ENCODE results near the gene ALX4. TPM values are rescaled to one million over a fixed set of nuclear protein-coding genes. Genes with fewer than 3 reads are reported as not detected.
A peak's percentile ranks its signal among the peaks of the same experiment; 100 is the strongest.

Gene ALX4
- total RNA-seq, 1 donor from 2014 or later = not detected

DNA sequence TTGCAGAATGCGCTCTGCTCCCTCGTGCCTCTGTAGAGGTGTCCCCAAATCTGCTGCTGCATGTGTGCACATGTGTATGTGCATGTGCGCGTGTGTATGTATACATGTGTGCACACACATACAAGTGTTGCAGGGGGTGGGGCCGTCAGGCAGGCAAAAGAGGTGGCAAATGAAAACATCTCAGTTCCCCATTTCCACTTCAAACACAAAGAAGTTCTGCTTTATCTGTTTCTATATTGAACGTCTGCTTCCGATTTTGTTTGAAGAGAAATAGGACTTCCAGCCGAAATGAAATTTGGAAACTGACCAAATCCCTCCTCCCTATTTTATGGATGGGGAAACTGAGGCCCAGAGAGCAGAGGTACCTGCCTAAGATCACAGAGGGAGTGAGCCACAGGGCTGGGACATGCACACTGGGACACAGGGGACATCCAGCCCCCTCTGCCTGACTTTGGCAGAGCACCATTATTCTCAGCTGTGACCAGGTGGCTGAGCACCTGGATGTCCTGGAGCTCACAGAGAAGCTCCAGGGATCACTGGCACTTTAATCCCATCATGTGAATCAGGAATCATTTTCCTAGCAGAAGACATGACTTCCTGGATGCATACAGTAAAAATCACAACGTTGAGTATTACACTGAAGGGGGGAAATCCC lies 41.2 kb upstream of the ALX4 start:
- no peak overlapping the region for H3K9ac ChIP-seq
- Mint-ChIP-seq H3K4me1 (peaks cover 34% of the 10 kb centered on the region), H3K4me3 (no peak overlapping the region), H3K9me3 (no peaks in the 10 kb centered on the region), H3K36me3 (no peaks in the 10 kb centered on the region), H3K27me3 (ENCODE audit: insufficient read depth, low read depth) (peaks cover 17% of the 10 kb centered on the region), H3K27ac (no peak overlapping the region)
- no peak for TF ChIP-seq EZH2phosphoT487 (IDR thresholded peaks at IDR 0.05)
- no peaks in the 10 kb centered on the region for H3K36me3 ChIP-seq
- H4K20me1 ChIP-seq (ENCODE audit: low read depth) = peaks cover 4% of the 10 kb centered on the region
- H3K9me3 ChIP-seq (ENCODE audit: low read depth) = no peaks in the 10 kb centered on the region
- DNase-seq (ENCODE audit: low spot score) = no peak
- no peak overlapping the region for H2AFZ ChIP-seq (replicated peaks)
- no peaks in the 10 kb centered on the region for H3F3A ChIP-seq (ENCODE audit: low read depth)
- no peak overlapping the region for H3K27ac ChIP-seq
- H3K27me3 ChIP-seq = no peaks in the 10 kb centered on the region
- H3K4me2 ChIP-seq = no peak overlapping the region
- peaks cover 10% of the 10 kb centered on the region for H3K4me1 ChIP-seq
- no peaks in the 10 kb centered on the region for H3K79me2 ChIP-seq (ENCODE audit: low read depth)
- H3K4me3 ChIP-seq = no peak overlapping the region

DNA sequence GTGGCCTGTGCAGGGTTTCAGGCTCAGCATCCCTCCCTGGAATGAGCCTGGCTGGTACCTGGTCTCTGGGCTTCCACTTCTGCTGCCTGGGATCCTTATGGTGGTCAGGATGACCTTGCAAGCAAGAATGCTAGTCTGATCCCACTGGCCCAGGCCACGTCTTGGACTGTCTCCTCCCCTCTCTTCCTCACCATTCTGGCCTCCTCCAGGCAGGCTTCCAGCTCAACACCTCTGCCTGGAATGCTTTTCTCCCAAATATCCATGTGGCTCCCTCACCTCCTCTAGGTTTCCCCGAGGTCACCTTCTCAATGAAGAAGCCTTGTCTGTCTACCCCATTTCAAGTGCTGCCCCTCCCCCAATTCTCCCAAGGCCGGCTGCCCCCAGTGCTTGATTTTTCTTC lies 39.4 kb upstream of the ALX4 start:
- TF ChIP-seq, protein P1, sequence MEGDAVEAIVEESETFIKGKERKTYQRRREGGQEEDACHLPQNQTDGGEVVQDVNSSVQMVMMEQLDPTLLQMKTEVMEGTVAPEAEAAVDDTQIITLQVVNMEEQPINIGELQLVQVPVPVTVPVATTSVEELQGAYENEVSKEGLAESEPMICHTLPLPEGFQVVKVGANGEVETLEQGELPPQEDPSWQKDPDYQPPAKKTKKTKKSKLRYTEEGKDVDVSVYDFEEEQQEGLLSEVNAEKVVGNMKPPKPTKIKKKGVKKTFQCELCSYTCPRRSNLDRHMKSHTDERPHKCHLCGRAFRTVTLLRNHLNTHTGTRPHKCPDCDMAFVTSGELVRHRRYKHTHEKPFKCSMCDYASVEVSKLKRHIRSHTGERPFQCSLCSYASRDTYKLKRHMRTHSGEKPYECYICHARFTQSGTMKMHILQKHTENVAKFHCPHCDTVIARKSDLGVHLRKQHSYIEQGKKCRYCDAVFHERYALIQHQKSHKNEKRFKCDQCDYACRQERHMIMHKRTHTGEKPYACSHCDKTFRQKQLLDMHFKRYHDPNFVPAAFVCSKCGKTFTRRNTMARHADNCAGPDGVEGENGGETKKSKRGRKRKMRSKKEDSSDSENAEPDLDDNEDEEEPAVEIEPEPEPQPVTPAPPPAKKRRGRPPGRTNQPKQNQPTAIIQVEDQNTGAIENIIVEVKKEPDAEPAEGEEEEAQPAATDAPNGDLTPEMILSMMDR (IDR thresholded peaks at IDR 0.05) = no peak
- TF ChIP-seq EZH2phosphoT487 (IDR thresholded peaks at IDR 0.05) (no peak), EZH2 (IDR thresholded peaks at IDR 0.05) (no peak)
- Histone ChIP-seq H3K4me3 (no peak overlapping the region), H3K9me3 (ENCODE audit: low read depth) (no peaks in the 10 kb centered on the region), H3K36me3 (no peaks in the 10 kb centered on the region), H3K4me1 (peaks cover 10% of the 10 kb centered on the region), H3K9ac (no peak overlapping the region), H3K27ac (no peak overlapping the region), H3F3A (ENCODE audit: low read depth) (no peaks in the 10 kb centered on the region), H2AFZ (replicated peaks) (no peak overlapping the region), H3K27me3 (no peaks in the 10 kb centered on the region), H4K20me1 (ENCODE audit: low read depth) (peaks cover 4% of the 10 kb centered on the region), H3K79me2 (ENCODE audit: low read depth) (no peaks in the 10 kb centered on the region), H3K4me2 (no peak overlapping the region)
- H3K27me3 Mint-ChIP-seq (ENCODE audit: insufficient read depth, low read depth) = peaks cover 25% of the 10 kb centered on the region
- no peaks in the 10 kb centered on the region for H3K36me3 Mint-ChIP-seq
- no peak for DNase-seq (ENCODE audit: low spot score)
- no peak overlapping the region for H3K27ac Mint-ChIP-seq
- no peaks in the 10 kb centered on the region for H3K9me3 Mint-ChIP-seq
- no peak overlapping the region for H3K4me3 Mint-ChIP-seq
- H3K4me1 Mint-ChIP-seq = peaks cover 31% of the 10 kb centered on the region

DNA sequence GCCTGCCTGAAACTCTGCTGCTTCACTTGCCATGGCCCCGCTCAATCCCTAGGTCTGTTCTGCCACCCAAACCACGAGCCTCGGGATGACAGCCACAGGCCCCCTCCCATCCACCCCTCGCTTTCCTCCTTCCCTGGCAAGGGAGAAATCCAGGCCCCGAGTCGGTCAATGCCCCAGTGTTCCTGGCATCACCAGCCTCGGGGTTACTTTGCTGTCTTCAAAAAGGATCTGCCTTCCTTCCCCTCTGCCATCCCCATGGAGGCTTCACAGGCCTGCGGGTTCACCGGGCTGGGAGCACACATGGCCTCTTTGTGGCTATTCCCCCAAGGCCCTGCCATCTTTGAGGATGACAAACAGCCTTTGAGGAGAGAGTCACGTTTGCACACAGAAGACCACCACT lies 38.8 kb upstream of the ALX4 start:
- Mint-ChIP-seq H3K4me3 (peak overlapping the region; percentile 48), H3K9me3 (no peaks in the 10 kb centered on the region), H3K4me1 (peaks cover 31% of the 10 kb centered on the region), H3K36me3 (no peaks in the 10 kb centered on the region), H3K27ac (peak overlapping the region; percentile 71), H3K27me3 (ENCODE audit: insufficient read depth, low read depth) (peaks cover 27% of the 10 kb centered on the region)
- Histone ChIP-seq H3K36me3 (no peaks in the 10 kb centered on the region), H3K9me3 (ENCODE audit: low read depth) (no peaks in the 10 kb centered on the region), H3K4me3 (no peak overlapping the region), H3F3A (ENCODE audit: low read depth) (no peaks in the 10 kb centered on the region), H4K20me1 (ENCODE audit: low read depth) (peaks cover 4% of the 10 kb centered on the region), H3K27me3 (no peaks in the 10 kb centered on the region), H3K9ac (no peak overlapping the region), H3K27ac (no peak overlapping the region), H3K4me2 (no peak overlapping the region), H2AFZ (replicated peaks) (no peak overlapping the region), H3K4me1 (peaks cover 10% of the 10 kb centered on the region), H3K79me2 (ENCODE audit: low read depth) (no peaks in the 10 kb centered on the region)
- no peak for DNase-seq (ENCODE audit: low spot score)
- no peak for TF ChIP-seq EZH2phosphoT487 (IDR thresholded peaks at IDR 0.05)
- TF ChIP-seq EZH2 (IDR thresholded peaks at IDR 0.05) = no peak

DNA sequence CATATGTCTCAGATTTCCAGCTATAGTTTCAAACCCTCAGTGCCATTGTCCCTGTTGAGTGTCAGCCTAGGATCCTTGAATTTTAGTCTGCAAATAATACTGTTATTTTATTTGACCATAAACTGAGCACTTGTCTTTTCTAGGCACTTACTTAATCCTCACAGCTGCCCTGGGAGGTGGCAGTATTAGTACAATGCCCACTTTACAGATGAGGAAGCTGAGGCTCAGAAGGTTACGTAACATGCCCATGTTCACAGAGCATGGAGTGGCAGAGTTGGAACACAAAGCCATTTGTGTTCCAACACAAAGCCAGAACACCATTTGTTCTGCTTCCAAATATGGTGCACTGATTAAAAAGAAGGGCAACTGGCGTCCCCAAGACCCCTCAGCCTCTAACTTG lies 38.2 kb upstream of the ALX4 start:
- DNase-seq (ENCODE audit: low spot score) = no peak
- Histone ChIP-seq H3K79me2 (ENCODE audit: low read depth) (no peaks in the 10 kb centered on the region), H3K27ac (no peak overlapping the region), H4K20me1 (ENCODE audit: low read depth) (peaks cover 4% of the 10 kb centered on the region), H3K4me2 (no peak overlapping the region), H3K4me3 (no peak overlapping the region), H3K36me3 (no peaks in the 10 kb centered on the region), H2AFZ (replicated peaks) (no peak overlapping the region), H3F3A (ENCODE audit: low read depth) (no peaks in the 10 kb centered on the region), H3K9ac (no peak overlapping the region), H3K27me3 (no peaks in the 10 kb centered on the region), H3K4me1 (peaks cover 10% of the 10 kb centered on the region), H3K9me3 (ENCODE audit: low read depth) (no peaks in the 10 kb centered on the region)
- no peak overlapping the region for H3K4me3 Mint-ChIP-seq
- TF ChIP-seq EZH2phosphoT487 (IDR thresholded peaks at IDR 0.05) (no peak), EZH2 (IDR thresholded peaks at IDR 0.05) (no peak)
- TF ChIP-seq, protein P1 (IDR thresholded peaks at IDR 0.05) = no peak
- peaks cover 27% of the 10 kb centered on the region for H3K27me3 Mint-ChIP-seq (ENCODE audit: insufficient read depth, low read depth)
- H3K4me1 Mint-ChIP-seq = peaks cover 31% of the 10 kb centered on the region
- no peaks in the 10 kb centered on the region for H3K36me3 Mint-ChIP-seq
- H3K27ac Mint-ChIP-seq = no peak overlapping the region
- H3K9me3 Mint-ChIP-seq = no peaks in the 10 kb centered on the region

Measured in neural progenitor cell (in vitro differentiated cells).